GM18498 (cell line): ENCODE measurements around the gene CDC42EP4.

Source experiments
- ATAC-seq: cut with Tn5 transposase; IDR thresholded peaks from one replicate; pipeline ENCODE4 v1.9.1; 2021; ENCODE audit warnings: mild to moderate bottlenecking, moderate library complexity; ENCODE audit not compliant: unreplicated experiment

CDC42EP4 gene

DNA sequence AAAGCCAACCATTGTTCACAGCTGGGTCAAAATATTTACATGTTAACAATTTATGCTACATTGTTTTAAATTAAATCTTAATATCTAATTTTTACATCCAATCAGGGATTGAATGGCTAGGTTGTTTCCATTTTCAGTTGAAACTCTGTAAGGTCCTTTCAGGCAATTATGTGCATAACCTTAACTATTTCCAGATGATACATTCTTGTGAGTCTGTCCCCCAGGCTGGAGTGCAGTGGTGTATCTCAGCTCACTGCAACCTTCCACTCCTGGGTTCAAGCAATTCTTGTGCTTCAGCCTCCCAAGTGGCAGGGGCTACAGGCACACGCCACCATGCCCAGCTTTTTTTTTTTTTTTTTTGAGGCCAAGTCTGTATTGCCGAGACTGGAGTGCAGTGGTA is 10.4 kb downstream of the CDC42EP4 start:
- ATAC-seq = no peak

DNA sequence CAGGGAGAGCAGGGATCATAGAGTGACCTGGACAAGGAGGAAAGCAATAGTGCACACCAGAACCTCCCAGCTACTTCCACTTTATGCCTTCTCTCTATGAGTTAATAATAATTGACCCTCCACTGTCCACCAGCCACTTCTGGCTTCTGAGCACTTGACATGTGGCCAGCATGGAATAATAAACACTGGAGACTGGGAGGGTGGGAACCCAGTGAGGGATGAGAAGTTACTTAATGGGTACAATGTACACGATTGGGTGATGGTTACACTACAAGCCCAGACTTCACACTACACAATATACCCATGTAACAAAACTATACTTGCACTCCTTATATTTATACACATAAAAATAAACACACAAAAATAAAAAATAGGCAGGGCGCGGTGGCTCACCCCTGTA is 11.4 kb downstream of the CDC42EP4 start:
- ATAC-seq = no peak

- no peak for ATAC-seq
These were observed 13.6 kb downstream of the CDC42EP4 start for GRCh38 chr17:73297934-73298861.

- no peak for ATAC-seq
These were observed 18.3 kb downstream of the CDC42EP4 start for GRCh38 chr17:73293480-73293911.

GRCh38 chr17:73293031-73293430 is 18.8 kb downstream of the CDC42EP4 start:
- no peak for ATAC-seq

GRCh38 chr17:73292031-73292531 is 19.7 kb downstream of the CDC42EP4 start:
- ATAC-seq = no peak

DNA sequence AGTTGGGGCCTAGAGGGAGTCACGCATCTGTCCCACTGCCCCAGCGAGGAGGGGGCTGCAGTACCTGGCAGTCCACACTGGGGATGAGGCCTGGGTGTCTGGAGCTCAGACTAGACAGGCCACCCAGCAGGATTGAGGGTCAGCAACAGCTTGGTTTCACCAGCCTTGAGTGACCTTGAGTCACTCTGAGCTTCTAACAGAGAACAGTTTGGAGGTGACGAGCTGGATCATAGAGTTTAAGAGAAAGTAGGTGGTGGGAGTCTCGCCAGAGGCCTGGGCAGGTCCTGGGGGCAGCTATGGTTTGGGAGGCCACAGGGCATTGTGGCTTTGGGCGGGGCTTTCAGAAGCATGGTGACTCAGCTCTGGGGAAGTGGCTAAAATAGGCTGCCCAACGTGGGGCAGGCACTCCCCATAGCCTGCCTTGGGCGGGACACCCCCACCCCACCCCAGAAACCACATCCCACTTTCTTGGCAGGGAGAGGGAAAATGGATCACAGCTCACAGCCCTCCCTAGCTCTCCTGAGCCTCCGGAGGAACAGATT is 20.5 kb downstream of the CDC42EP4 start:
- peak; percentile 89 for ATAC-seq

- ATAC-seq = peak; percentile 64
These were observed 21.2 kb downstream of the CDC42EP4 start for GRCh38 chr17:73290399-73291259.

- ATAC-seq = no peak
These were observed 22.1 kb downstream of the CDC42EP4 start for GRCh38 chr17:73289549-73290254.

GRCh38 chr17:73288534-73289302 is 23.1 kb downstream of the CDC42EP4 start:
- ATAC-seq = no peak

- ATAC-seq = no peak
These were observed 24.9 kb downstream of the CDC42EP4 start for GRCh38 chr17:73286863-73287296.

- no peak for ATAC-seq
These were observed 25.6 kb downstream of the CDC42EP4 start for GRCh38 chr17:73285916-73286862.

GRCh38 chr17:73285603-73285908 is 26.2 kb downstream of the CDC42EP4 start:
- ATAC-seq = no peak

GRCh38 chr17:73284906-73285602 is 26.7 kb downstream of the CDC42EP4 start:
- ATAC-seq = no peak

DNA sequence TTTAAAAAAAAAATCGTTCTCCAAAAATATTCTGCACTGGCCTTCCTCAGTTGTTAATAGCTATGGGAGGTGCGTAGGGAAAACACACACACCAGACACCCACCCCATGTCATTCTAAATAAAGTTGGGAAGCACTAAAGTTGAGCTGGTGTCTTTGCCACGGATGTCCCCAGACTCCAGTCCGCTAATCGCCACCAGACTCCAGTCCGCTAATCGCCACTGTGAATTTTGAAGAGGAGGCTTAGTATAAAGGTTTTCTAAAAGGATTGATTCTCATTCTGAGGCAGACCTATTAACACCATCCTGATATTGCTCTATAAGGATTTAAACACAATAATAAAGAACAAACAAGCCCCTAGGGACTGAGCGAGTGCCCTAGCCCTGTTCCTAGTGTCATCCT is 27.4 kb downstream of the CDC42EP4 start:
- no peak for ATAC-seq

DNA sequence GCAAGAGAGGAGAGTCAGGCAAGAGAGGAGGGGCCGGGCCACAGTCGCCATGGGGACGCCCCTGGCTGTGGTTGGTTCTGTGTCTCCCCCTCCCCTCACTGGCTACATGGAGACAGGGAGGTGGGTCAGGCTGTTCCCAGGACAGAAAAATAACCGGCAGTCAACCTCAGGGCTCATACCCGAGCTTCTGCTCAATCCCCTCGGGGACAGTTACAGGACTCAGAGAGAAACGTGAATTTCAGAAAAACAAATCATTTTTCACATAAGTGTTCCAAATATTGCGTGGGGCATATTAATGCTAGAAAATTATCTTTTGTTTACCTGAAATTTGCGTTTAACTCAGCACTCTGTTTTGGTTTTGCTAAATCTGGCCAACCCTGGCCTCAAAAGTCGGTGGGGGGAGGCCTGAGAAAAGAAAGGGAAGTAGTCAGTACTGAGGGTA is 27.9 kb downstream of the CDC42EP4 start:
- ATAC-seq = no peak

GRCh38 chr17:73283250-73283649 is 28.6 kb downstream of the CDC42EP4 start:
- no peak for ATAC-seq

- no peak for ATAC-seq
These were observed 29.2 kb downstream of the CDC42EP4 start for GRCh38 chr17:73282629-73283028.
